ENCODE measurements around the gene SUPT5H.

DNA sequence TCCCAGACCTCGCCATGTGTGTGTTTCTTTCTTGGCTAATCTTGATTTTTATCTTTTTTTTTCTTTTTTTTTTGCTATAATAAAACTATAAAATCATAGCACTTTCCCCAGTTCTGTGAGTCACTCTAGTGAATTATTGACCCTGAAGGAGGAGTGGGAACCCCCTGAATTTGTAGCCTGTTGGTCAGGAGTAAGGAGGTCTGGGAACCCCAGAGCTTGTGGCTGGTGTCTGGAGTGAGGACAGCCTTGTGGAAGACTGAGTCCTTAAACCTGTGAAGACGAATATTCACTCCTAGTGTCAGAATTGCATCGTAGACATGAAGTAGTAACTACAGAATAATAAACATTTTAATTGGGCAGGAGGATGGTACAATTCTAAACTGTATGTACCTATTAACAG, 79.8 kb downstream of the SUPT5H start:
- no peak for TF ChIP-seq GATA2 (IDR thresholded peaks at IDR 0.05; ENCODE audit: low read depth, low read length)
- no peak for TF ChIP-seq GATA3 (IDR thresholded peaks at IDR 0.05; ENCODE audit: low read depth, low read length)

Measured in SH-SY5Y (cell line).